Muscle of leg (tissue), 11 donors: ENCODE results near the gene RCBTB2. TPM values are rescaled to one million over a fixed set of nuclear protein-coding genes. Genes with fewer than 3 reads are reported as not detected.

Experiments used
- DNase-seq: peaks from one replicate; pipeline ENCODE4 v3.0.0; 2013
- H3K27ac ChIP-seq: one replicate; pipeline ENCODE4 v1.5.1; 2013; ENCODE audit warnings: mild to moderate bottlenecking, low read length, control low read depth
- H3K27me3 ChIP-seq: one replicate; pipeline ENCODE4 v1.6.1; 2013; ENCODE audit warnings: low read length; ENCODE audit not compliant: control insufficient read depth, insufficient read depth
- H3K36me3 ChIP-seq: one replicate; pipeline ENCODE4 v1.6.1; 2013; ENCODE audit warnings: low read length; ENCODE audit not compliant: control insufficient read depth, insufficient read depth
- H3K4me1 ChIP-seq: one replicate; pipeline ENCODE4 v1.6.1; 2013; ENCODE audit warnings: low read length; ENCODE audit not compliant: control insufficient read depth, insufficient read depth
- H3K4me3 ChIP-seq: one replicate; pipeline ENCODE4 v1.5.1; 2013; ENCODE audit warnings: low read length, control low read depth
- H3K9me3 ChIP-seq: replicated peaks from 2 replicates; pipeline ENCODE4 v1.6.1; 2013; ENCODE audit warnings: low read depth, low read length; ENCODE audit not compliant: control insufficient read depth
- WGBS: methylation state at CpG from one replicate; pipeline ENCODE4 v1.1.5; 2013; ENCODE audit warnings: missing lambda C conversion rate; ENCODE audit not compliant: insufficient coverage; 5-methylcytosine and 5-hydroxymethylcytosine counted together
- polyA plus RNA-seq, 8 donors: library from polyadenylated mRNA; unstranded; fragments of 120-200 nt; gene quantifications; one replicate each; pipeline versions ENCODE4 v1.2.1 to v1.2.3, GENCODE V29; 2013; ENCODE audit warnings: inconsistent platforms in 1 of 8, low replicate concordance in 1 of 8; ENCODE audit not compliant: insufficient read length in 8 of 8, insufficient read depth in 1 of 8
- total RNA-seq: library from RNA; stranded (reverse); fragments of 120-200 nt; gene quantifications from one replicate; pipeline ENCODE4 v1.2.4, GENCODE V29; 2013

The RCBTB2 gene
- total and polyA plus RNA-seq, 9 donors, result 21.1 to 32.7 (median 23.9) TPM

GRCh38 chr13:48564056-48564455 is 31.2 kb upstream of the RCBTB2 start:
- no peaks in the 10 kb centered on the region for H3K27me3 ChIP-seq
- no peak overlapping the region for H3K4me3 ChIP-seq
- no peaks in the 10 kb centered on the region for H3K9me3 ChIP-seq
- peaks cover 9% of the 10 kb centered on the region for H3K4me1 ChIP-seq
- no peak for DNase-seq
- H3K36me3 ChIP-seq, result no peaks in the 10 kb centered on the region
- H3K27ac ChIP-seq, result no peak overlapping the region
- no CpG with 5 or more reads among the region's 3 CpGs for WGBS

GRCh38 chr13:48563626-48564025 is 30.7 kb upstream of the RCBTB2 start:
- Histone ChIP-seq H3K9me3 (no peaks in the 10 kb centered on the region), H3K27ac (no peak overlapping the region), H3K4me1 (peaks cover 5% of the 10 kb centered on the region), H3K36me3 (no peaks in the 10 kb centered on the region), H3K27me3 (no peaks in the 10 kb centered on the region), H3K4me3 (no peak overlapping the region)
- DNase-seq, result no peak

- H3K36me3 ChIP-seq, result no peaks in the 10 kb centered on the region
- no peaks in the 10 kb centered on the region for H3K27me3 ChIP-seq
- H3K4me1 ChIP-seq, result peaks cover under 1% of the 10 kb centered on the region
- no peak overlapping the region for H3K27ac ChIP-seq
- H3K4me3 ChIP-seq, result no peak overlapping the region
- no peak for DNase-seq
- no CpG with 5 or more reads among the region's 4 CpGs for WGBS
- no peaks in the 10 kb centered on the region for H3K9me3 ChIP-seq
Observed at GRCh38 chr13:48562296-48563066, 29.6 kb upstream of the RCBTB2 start.

- H3K9me3 ChIP-seq, result no peaks in the 10 kb centered on the region
- no peaks in the 10 kb centered on the region for H3K27me3 ChIP-seq
- H3K4me1 ChIP-seq, result no peaks in the 10 kb centered on the region
- no CpG with 5 or more reads among the region's 1 CpG for WGBS
- H3K27ac ChIP-seq, result no peak overlapping the region
- no peak overlapping the region for H3K4me3 ChIP-seq
- DNase-seq, result no peak
- H3K36me3 ChIP-seq, result no peaks in the 10 kb centered on the region
Observed at GRCh38 chr13:48561466-48562235, 28.8 kb upstream of the RCBTB2 start.

- Histone ChIP-seq H3K4me1 (no peaks in the 10 kb centered on the region), H3K27ac (no peak overlapping the region), H3K9me3 (peaks cover 3% of the 10 kb centered on the region), H3K36me3 (no peaks in the 10 kb centered on the region), H3K27me3 (no peaks in the 10 kb centered on the region), H3K4me3 (no peak overlapping the region)
- no CpG with 5 or more reads among the region's 9 CpGs for WGBS
- DNase-seq, result no peak
Observed at GRCh38 chr13:48560657-48561337, 27.9 kb upstream of the RCBTB2 start.

GRCh38 chr13:48559638-48560320 is 26.9 kb upstream of the RCBTB2 start:
- DNase-seq, result no peak
- no CpG with 5 or more reads among the region's 5 CpGs for WGBS
- Histone ChIP-seq H3K4me1 (no peaks in the 10 kb centered on the region), H3K27me3 (no peaks in the 10 kb centered on the region), H3K36me3 (no peaks in the 10 kb centered on the region), H3K9me3 (peaks cover 10% of the 10 kb centered on the region), H3K27ac (no peak overlapping the region), H3K4me3 (no peak overlapping the region)

- no CpG with 5 or more reads among the region's 2 CpGs for WGBS
- Histone ChIP-seq H3K27me3 (no peaks in the 10 kb centered on the region), H3K36me3 (no peaks in the 10 kb centered on the region), H3K4me1 (no peaks in the 10 kb centered on the region), H3K9me3 (peaks cover 14% of the 10 kb centered on the region), H3K4me3 (no peak overlapping the region), H3K27ac (no peak overlapping the region)
- no peak for DNase-seq
Observed at GRCh38 chr13:48556817-48557216, 23.9 kb upstream of the RCBTB2 start.

- Histone ChIP-seq H3K36me3 (no peaks in the 10 kb centered on the region), H3K27ac (no peak overlapping the region), H3K4me1 (no peaks in the 10 kb centered on the region), H3K27me3 (no peaks in the 10 kb centered on the region), H3K4me3 (no peak overlapping the region), H3K9me3 (peaks cover 24% of the 10 kb centered on the region)
- no peak for DNase-seq
Observed at GRCh38 chr13:48555441-48555840, 22.6 kb upstream of the RCBTB2 start.

GRCh38 chr13:48551329-48551728 is 18.4 kb upstream of the RCBTB2 start:
- DNase-seq, result no peak
- Histone ChIP-seq H3K36me3 (no peaks in the 10 kb centered on the region), H3K27ac (no peak overlapping the region), H3K9me3 (peaks cover 24% of the 10 kb centered on the region), H3K4me3 (no peak overlapping the region), H3K4me1 (no peaks in the 10 kb centered on the region), H3K27me3 (no peaks in the 10 kb centered on the region)
- no CpG with 5 or more reads among the region's 1 CpG for WGBS

GRCh38 chr13:48549658-48550057 is 16.8 kb upstream of the RCBTB2 start:
- WGBS, result no CpG with 5 or more reads among the region's 1 CpG
- Histone ChIP-seq H3K27ac (no peak overlapping the region), H3K4me3 (no peak overlapping the region), H3K36me3 (no peaks in the 10 kb centered on the region), H3K27me3 (no peaks in the 10 kb centered on the region), H3K4me1 (no peaks in the 10 kb centered on the region), H3K9me3 (peaks cover 14% of the 10 kb centered on the region)
- no peak for DNase-seq
